DMS153 treated with DMSO at 0.1 percent for 48 hours (cell line): ENCODE data around the gene SPEF2.
A peak's percentile ranks its signal among the peaks of the same experiment; 100 is the strongest.
"Not testable (repeated sequence)": the region's sequence is repeated elsewhere in the genome, so short reads cannot be mapped to it uniquely, and the experiment has no call there.

ENCODE experiments used
- DNase-seq: peaks from one replicate; lab custom pipeline; 2025; ENCODE audit not compliant: unreplicated experiment; lab: John Stamatoyannopoulos, UW

SPEF2 gene

DNA sequence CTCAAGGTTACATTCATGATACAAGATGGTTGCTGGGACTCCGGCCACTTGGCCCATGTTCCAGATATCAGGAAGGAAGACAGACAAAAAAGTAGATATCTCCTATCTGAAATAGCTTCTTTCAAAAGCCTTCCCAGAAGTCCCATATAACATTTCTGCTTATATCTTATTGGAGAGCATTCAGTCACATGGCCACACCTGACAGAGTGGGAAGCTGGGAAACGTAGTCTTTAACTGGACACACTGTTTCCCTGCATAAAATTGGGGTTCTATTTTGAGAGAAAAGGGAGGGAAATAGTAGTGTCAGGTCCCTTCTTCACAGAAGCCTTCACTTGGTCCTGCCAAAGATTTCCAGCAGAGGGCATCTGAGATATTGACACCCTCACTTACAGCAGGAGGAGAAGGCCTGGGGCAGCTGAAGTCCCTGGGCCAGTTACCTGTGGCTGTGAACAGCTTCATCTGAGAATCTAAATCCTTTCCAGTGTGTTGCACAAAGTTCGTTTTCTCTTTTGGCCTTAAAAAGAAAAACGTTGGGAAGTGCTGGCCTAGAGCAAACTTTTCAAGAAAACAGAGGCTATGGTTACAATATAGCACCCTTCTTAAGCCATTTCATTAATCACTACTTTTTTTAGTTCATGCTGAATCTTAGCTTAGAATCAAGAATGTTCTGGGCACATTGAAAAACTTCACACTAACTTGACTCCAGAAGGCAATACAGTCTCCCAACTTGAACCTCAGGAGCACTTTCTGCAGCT, 33.5 kb downstream of the SPEF2 start:
- DNase-seq, result peak; percentile 7

DNA sequence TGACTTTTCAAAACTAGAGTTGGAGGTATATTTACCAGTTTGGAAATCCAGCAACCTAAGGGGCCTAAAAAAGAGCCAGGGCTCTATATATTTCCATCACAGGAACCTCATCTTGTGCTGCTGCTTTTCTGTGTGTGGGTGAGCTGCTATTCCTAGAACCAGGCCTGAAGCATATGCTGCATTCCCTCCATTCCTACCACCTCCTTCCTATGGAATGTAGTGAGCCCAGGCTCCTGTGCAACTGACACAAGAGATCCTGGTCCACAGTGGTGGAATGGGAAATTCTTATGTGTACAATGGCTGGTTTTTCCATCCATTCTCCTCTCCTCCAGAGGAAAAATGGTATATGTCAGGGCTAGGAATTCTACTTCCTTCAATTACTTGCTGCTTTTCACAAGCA, 39.1 kb downstream of the SPEF2 start:
- DNase-seq, result no peak

DNA sequence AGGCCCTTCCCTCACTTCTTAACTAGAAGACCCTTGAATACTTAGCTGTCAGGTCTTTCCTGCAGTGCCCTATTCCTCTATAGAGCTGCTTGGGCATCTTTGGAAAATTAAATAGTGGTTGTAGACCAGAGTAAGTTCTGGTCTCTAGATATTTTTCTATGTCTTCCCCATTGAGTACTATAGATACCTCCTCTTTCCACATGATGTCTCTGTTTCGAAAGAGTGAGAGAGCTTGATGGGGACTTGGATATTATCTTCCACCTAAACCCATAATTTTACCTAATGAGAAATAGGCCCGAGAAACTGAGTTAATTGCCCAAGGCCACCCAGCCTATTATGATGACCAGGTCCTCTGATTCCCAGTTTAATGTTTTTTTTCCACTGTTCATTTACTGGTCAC, 40.2 kb downstream of the SPEF2 start:
- DNase-seq, result no peak

DNA sequence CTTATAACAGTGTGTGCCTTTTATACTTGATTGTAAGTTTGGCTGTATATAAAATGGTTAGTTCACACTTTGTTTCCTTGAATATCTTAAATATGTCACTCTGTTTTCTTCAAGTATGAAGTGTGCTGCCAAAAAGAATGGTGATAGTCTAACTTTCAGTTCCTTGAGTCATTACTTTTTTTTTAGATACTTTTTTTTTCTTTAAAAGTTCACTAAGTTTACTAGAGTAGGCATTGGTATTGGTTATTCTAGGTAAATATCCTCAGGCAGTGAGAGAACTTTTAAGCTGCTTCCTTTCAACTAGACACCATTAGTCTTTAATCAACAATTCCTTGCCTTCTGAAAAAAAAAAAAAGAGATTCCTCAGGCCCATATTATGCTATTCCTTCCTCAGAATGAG, 41.9 kb downstream of the SPEF2 start:
- DNase-seq, result no peak

DNA sequence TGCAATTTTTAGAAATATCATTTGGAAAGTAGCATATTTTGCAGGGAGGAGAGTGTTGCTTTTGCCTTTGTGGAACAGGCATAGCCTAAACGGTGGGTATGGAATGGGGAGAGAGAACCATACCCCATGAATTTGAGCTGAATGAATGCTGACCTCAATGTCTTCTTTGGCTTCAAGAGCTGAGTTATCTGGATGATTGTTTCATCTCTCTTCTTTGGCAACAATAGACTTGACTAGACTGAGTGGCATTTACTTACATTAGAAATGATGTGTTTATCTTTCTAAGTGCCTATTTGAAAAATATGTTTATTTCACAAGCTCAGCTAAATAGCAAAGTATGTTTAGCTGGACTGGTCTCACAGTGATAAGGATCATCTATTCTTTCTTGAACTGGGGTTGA, 42.8 kb downstream of the SPEF2 start:
- DNase-seq, result no peak

DNA sequence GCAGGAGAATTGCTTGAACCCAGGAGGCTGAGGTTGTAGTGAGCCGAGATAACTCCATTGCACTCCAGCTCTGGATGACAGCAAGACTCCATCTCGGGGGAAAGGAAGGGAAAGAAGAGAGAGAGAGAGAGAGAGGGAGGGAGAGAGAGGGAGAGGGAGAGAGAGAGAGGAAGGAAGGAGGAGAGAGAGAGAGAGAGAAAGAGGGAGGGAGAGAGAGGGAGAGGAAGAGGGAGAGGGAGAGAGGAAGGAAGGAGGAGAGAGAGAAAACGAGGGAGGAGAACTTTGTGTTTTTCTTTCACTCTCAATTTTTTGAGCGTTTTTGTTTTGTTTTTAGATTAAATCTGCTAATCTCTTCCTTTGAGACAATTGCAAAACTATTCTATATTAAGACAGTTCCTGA, 46.9 kb downstream of the SPEF2 start:
- no peak for DNase-seq

DNA sequence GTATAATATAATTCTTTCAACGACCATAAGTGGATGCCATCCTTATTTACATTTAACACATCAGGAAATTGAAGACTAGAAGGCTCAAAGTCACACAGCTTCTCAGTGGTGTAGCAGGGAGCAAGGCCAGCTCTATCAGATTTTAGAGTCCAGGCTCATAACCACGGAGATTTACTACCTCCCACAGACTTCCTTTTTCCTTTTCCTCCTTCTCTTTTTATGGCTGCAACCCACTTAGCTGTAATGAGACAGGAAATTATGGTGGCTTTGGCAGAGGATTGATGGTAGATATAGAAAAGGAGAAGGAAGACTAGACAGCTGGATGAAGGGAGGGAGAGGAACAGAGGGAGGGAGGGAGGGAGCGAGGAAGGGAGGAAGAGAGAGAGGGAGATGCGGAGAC, 47.4 kb downstream of the SPEF2 start:
- DNase-seq, result no peak

DNA sequence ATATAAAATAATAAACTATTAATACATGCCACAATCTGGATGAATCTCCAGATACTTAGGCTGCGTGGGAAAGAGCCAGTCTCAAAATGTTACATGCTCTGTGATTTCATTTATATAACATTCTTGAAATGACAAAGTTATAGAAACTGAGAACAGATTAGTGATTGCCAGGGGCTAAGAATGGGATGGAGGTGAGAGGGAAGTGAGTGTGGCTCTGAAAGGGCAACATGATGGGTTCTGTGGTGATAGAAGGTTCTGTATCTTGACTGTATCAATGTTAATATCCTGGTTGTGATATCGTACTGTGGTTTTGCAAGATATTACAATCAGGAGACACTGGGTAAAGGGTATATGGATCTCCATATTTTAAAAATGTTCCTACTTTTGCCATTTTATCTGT, 50.7 kb downstream of the SPEF2 start:
- no peak for DNase-seq

DNA sequence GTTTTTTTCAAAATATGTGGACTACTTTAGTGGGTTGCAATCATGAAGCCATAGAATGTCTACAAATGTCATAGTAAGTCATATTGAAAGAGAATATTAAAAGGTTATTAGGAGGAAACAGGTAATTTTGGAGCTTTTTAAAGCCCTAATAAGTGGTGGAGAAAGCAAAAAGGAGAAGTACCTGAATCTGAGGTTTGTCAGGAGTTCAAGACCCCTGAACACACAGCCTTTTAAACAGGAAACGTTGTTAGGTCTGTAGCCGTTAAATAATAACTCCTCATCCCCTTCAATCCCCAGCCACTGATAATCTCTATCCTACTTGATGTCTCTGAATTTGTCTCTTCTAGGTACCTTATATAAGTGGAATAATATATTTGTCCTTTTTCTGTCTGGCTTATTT, 51.1 kb downstream of the SPEF2 start:
- DNase-seq, result no peak

DNA sequence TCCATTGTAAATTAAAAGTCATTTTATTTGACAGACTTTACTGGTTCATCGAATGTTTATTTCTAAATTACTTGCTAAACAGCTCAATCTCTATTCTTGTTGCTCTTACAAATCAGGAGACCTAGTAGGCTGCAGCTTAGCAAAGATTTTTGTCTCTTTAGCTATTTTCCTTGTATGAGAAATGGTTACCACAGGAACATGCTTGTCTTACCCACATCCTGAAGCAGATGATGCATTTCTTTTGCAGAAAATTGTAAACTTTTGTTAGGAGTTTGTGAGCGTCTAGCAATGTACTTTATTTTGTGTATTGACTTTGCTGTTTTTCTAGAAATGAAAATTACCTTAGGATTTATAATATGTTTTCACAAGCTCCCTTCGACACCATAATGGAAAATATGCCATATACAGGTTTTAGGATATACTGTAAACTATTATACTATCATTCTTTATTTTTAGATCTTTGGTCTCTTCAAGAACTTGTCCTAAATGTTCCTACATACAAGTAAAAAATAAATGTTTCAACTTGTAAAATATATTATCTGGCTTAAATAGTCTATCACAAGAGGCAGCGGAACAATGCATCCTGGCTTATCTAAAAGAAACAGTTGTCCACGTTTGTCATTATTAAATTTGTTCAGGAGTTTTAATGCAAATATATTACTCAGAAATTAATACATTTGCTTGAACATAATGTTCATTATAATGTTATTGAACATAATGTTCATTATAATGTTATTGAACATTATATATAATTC, 54.1 kb downstream of the SPEF2 start:
- DNase-seq, result no peak

DNA sequence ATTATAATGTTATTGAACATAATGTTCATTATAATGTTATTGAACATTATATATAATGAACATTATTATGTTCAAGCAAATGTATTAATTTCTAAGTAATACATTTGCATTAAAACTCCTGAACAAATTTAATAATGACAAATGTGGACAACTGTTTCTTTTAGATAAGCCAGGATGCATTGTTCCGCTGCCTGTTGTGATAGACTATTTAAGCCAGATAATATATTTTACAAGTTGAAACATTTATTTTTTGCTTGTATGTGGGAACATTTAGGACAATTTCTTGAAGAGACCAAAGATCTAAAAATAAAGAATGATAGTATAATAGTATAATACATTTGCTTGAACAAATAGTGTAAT, 54.6 kb downstream of the SPEF2 start:
- DNase-seq, result not testable (repeated sequence)

DNA sequence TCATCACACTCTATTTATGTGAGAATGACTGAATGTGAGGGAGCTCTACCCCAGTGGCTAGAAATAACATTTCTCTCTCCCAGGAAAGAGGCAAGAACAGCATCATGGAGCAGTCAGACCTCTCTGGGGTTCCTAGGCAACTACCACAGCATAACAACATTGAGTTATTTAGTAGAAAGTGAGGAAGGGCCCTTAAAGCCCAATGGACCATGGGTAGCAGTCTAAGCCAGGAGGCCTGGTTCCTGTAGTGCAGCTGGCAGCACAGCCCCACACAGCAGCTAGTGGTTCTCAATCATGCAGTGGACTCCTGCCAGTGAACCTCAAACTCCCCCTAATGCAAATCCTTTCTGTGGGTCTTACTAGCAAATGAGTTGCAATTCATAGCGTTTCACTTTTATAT, 55.3 kb downstream of the SPEF2 start:
- DNase-seq, result no peak

DNA sequence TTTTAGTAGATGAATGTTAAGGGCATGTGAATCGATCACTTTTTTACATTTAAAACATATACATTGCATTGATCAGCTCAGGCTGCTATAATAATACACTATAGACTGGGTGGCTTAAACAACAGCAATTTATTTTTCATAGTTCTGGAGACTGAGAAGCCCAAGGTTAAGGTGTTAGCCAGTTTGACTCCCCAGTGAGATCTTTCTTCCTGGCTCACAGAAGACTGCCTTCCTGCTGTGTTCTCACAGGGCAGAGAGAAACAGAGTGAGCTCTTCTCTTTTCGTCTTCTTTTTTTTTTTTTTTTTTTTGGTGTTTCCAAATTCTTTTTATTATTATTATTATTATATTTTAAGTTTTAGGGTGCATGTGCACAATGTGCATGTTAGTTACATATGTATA, 56.4 kb downstream of the SPEF2 start:
- DNase-seq, result no peak

DNA sequence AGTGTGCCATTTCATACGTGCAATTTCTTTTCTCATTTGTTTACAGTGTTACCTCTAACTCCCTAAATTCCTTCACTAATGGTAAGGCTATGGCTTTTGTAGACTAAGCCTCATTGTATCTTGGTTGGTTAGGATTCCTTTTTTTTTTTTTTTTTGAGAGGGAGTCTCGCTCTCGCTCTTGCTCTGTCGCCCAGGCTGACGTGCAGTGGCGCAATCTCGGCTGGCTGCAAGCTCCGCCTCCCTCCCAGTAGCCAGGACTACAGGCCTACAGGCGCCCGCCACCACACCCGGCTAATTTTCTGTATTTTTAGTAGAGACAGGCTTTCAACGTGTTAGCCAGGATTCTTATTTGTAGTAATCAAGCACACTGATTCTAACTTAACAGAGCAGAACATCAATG, 57.7 kb downstream of the SPEF2 start:
- DNase-seq, result no peak

DNA sequence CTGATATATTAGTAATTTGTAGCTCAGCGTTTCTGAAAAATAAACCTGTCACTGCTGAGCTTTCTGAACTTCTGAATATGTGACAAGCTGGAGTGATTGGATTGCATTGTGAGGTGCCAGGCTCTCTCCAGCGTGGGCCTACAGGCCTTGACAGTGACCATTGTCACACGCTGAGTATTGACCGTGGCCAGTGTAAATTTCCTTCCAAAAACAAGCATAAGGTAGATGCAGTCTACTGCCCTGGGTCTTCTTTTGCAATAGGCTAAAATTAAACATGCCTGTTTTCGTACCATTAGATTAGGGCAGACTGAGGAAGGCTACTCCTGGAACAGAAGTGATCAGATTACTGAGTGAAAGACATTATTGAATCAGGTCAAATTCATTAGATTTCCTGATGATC, 60.2 kb downstream of the SPEF2 start:
- no peak for DNase-seq

DNA sequence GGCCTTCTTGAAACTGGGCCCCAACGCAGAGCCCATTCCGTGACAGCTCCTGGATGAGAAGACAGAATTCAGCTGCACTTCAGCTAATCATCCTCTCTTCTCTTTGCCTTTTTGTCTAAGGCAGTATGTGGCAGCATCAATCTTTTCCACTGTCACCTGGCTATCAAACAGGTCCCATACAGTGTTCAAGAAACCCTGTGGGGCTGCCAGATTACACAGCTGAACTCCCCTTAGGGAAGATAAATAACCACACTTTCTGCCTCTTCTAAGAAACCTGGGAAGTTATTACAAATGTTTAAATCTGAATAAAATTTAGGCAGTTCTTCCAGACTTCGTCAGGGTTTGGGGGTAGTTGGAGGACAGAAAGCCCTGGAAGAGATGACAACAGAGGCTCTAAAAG, 61.0 kb downstream of the SPEF2 start:
- DNase-seq, result no peak

DNA sequence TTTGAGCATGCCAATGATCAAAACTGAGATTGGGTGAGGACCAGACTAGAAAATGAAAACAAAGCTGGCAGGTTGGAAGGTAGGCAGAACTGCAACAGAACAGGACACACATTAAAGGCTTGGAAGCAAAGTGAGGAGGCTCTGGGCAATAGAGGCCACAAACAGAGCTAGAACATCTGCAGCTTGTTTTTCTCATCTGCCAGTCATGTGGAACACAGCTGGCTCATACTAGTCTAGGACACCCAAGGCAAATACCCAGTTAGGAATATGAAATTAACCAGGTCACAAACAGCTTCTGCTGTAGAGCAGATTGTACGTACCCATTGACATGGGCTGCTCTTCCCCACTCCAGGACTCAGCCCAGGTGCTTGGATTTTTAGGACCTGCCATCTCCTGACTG, 61.7 kb downstream of the SPEF2 start:
- no peak for DNase-seq

DNA sequence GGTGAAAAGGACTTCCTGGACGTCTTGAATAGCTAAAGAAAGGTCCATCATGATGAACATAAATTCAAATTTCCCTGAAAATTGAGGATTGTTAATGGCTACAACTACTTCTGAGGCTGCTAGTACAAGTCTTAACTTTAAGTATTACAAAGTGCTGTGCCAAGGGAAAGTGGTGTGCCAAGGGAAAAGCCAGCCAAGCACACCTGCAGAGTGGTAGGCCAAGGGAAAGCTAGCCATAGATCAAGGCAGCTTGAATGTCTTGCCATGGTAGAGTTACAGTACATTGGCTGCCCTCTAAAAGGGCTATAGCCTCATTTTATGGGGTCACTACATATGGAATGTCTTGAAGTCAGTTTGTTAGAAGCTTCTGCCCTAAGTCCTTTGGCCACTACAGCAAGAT, 64.2 kb downstream of the SPEF2 start:
- no peak for DNase-seq

DNA sequence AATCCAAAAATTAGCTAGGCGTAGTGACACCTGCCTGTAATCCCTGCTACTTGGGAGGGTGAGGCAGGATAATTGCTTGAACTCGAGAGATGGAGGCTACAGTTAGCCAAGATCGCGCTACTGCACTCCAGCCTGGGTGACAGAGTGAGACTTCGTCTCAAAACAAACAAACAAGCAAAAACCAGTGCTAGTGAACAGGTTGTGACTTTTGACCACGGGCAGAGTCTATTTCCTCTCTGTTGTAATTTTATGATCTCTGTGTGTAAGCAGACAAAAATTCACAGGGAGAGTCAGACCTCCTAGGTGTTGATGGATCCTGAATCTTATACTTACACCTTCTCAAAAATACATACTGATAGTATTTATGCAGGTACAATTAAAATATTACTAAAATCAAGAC, 65.8 kb downstream of the SPEF2 start:
- DNase-seq, result no peak

DNA sequence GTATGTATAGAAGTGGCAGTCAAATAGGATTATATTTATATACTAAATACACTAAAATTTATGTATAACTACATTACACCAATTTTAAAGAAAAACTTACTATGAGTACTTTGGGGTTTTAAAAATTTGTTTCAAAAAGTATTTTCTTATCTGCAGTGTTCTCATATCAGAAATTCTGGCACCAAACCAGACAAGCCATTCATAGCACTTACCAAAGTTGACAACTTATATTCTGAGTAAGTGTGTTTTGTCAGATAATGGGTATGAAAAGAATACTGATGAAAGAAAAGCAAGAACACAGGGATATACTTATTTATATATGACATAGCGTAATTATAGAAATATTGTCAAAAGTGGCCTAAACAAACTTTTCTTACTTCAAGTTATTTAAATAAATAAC, 67.5 kb downstream of the SPEF2 start:
- DNase-seq, result no peak

DNA sequence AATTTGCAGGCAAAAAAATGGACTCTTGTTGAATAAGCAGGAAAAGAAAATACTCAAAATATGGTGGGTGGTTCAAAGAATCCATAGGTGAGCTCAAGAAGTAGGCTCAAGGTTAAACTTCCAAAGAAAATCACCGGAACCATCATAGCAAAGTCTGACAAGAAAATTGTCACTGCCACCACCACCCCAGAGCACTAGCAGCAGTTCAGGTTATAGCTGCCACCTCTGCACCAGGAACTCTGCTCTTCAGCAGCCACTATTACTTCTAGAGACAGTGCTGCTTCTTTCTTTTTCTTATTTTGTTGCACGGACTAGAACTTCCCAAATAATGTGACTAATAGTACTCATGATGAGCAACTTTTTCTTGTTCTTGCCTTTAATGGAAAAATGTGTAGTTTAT, 70.3 kb downstream of the SPEF2 start:
- DNase-seq, result no peak

DNA sequence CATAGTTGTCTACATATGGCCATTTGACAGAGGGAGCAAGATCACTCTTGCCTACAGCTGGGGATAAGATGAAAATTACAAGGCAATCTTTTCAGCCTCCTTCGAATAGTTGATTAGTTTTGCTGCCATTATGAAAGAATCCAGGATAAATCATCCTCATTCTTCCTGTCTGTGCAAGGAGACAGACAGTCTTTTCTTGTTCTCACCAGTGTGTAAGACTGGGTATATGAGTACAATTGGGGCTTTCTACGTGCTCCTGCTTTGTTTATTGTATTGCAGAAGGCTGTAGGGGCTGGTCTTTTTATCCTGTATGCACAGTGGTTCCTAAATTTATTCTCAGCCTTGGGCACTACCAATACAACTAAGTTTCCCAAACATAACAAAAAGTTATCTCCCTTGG, 76.8 kb downstream of the SPEF2 start:
- DNase-seq, result no peak
